Astrocyte (in vitro differentiated cells and primary cell): ENCODE results near the gene SOX5.

Source experiments
- EZH2 ChIP-seq: IDR thresholded peaks from 2 replicates; pipeline ENCODE4 v1.6.1; 2012; ENCODE audit warnings: mild to moderate bottlenecking, low read length, inconsistent platforms; ENCODE audit not compliant: insufficient read depth
- TF ChIP-seq, protein P1 (sequence below): IDR thresholded peaks from 2 replicates; pipeline ENCODE4 v1.5.1; 2011; ENCODE audit warnings: low read depth, mild to moderate bottlenecking, inconsistent platforms, low read length, moderate library complexity; ENCODE audit not compliant: insufficient read depth

DNA sequence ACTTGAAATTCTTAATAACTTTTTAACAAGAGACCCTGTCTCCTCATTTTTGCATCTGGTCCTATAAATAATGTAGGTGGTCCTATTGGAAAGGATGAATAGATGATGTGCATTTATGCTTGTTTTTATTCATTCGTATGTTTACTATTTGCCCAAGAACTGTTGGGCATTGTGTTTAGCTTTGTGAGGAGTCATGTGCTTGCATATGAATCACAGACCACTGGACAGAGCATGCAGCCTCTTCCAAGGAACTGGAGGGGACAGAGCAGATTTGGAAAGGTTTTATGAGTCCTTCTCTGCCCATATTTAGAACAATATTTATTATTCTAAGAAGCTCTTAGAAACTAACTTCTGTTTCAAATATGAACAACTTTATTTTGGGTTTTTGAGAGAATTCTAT, 414.0 kb downstream of the SOX5 start:
- TF ChIP-seq, protein P1, sequence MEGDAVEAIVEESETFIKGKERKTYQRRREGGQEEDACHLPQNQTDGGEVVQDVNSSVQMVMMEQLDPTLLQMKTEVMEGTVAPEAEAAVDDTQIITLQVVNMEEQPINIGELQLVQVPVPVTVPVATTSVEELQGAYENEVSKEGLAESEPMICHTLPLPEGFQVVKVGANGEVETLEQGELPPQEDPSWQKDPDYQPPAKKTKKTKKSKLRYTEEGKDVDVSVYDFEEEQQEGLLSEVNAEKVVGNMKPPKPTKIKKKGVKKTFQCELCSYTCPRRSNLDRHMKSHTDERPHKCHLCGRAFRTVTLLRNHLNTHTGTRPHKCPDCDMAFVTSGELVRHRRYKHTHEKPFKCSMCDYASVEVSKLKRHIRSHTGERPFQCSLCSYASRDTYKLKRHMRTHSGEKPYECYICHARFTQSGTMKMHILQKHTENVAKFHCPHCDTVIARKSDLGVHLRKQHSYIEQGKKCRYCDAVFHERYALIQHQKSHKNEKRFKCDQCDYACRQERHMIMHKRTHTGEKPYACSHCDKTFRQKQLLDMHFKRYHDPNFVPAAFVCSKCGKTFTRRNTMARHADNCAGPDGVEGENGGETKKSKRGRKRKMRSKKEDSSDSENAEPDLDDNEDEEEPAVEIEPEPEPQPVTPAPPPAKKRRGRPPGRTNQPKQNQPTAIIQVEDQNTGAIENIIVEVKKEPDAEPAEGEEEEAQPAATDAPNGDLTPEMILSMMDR, result no peak
- no peak for TF ChIP-seq EZH2
